Astrocyte (in vitro differentiated cells and primary cell): ENCODE data around the gene FBXL7.

Experiments used
- EZH2 ChIP-seq: IDR thresholded peaks from 2 replicates; pipeline ENCODE4 v1.6.1; 2012; ENCODE audit warnings: mild to moderate bottlenecking, low read length, inconsistent platforms; ENCODE audit not compliant: insufficient read depth
- TF ChIP-seq, protein P1 (sequence below): IDR thresholded peaks from 2 replicates; pipeline ENCODE4 v1.5.1; 2011; ENCODE audit warnings: low read depth, mild to moderate bottlenecking, inconsistent platforms, low read length, moderate library complexity; ENCODE audit not compliant: insufficient read depth

DNA sequence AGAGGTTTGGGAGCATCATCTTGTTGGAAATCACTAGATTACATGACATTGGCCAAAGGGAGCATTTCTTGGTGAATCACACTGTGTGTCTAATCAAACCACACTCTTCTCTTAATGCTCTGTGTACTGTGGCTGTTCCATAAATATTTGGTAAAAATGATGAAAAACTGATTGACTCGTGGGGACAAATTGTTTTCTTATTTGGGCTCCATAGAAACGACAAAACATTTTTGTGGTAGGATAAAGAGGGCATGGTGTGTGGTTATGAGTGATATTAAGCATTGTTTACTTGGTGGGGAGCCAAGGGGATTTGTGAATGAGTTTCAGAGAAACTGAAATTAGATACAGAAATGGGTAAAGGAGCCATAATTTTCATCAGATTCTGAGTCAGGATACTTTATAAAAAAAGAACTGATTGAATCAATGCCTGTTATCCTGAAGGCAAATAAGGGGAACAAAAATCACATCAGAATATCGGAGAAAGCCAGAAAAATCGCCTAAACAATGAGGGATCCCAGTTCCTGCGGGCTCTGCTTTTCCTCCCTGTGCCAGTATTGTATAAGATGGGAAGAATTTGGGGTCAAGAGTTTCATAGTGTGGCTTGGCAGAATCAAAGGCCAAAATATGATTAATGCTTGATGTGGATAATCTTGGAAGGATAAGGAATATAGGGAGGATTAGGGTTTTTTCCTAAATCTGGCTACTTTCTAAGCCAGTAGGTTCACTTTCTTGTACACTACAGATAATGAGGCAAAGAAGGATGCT is 33.3 kb downstream of the FBXL7 start:
- no peak for TF ChIP-seq EZH2
- TF ChIP-seq, protein P1, sequence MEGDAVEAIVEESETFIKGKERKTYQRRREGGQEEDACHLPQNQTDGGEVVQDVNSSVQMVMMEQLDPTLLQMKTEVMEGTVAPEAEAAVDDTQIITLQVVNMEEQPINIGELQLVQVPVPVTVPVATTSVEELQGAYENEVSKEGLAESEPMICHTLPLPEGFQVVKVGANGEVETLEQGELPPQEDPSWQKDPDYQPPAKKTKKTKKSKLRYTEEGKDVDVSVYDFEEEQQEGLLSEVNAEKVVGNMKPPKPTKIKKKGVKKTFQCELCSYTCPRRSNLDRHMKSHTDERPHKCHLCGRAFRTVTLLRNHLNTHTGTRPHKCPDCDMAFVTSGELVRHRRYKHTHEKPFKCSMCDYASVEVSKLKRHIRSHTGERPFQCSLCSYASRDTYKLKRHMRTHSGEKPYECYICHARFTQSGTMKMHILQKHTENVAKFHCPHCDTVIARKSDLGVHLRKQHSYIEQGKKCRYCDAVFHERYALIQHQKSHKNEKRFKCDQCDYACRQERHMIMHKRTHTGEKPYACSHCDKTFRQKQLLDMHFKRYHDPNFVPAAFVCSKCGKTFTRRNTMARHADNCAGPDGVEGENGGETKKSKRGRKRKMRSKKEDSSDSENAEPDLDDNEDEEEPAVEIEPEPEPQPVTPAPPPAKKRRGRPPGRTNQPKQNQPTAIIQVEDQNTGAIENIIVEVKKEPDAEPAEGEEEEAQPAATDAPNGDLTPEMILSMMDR = no peak
